H1 (cell line): ENCODE results near the gene MSH5. TPM values are rescaled to one million over a fixed set of nuclear protein-coding genes. Genes with fewer than 3 reads are reported as not detected.

Experiments used
- CTCF ChIA-PET: fragments of 300-600 bp; sonication (Branson Sonifier 250); formaldehyde crosslinking; loops from one replicate; lab custom pipeline; 2021; ENCODE audit not compliant: partially characterized antibody; lab: Charles Lee
- POLR2A ChIA-PET: fragments of 300-600 bp; sonication (Branson Sonifier 250); formaldehyde crosslinking; loops from one replicate; lab custom pipeline; 2021; ENCODE audit warnings: inconsistent platforms; ENCODE audit not compliant: partially characterized antibody; lab: Charles Lee
- DNase-seq, 2 experiments: peaks; one replicate each; pipeline versions ENCODE4 v3.0.0 to v3.0.0-alpha.2; 2010 to 2022; ENCODE audit warnings: low spot score in 2 of 2, low read depth in 1 of 2, mixed read lengths in 1 of 2
- FAIRE-seq: peaks from 2 replicates; lab custom pipeline; 2011; peaks lifted over from hg19 to GRCh38; lab: Jason Lieb, UNC
- H2AFZ ChIP-seq: 2 replicates; pipeline ENCODE4 v1.8.1; 2012; ENCODE audit warnings: low read length, inconsistent platforms
- H2AK5ac ChIP-seq: 2 replicates; pipeline ENCODE4 v1.6.1; 2013; ENCODE audit warnings: low read depth, low read length
- H2BK120ac ChIP-seq: replicated peaks from 2 replicates; pipeline ENCODE3; 2013; ENCODE audit warnings: low read depth, low read length, inconsistent platforms
- H2BK12ac ChIP-seq: 2 replicates; pipeline ENCODE4 v1.6.1; 2013; ENCODE audit warnings: low read depth, low read length
- H2BK15ac ChIP-seq: 2 replicates; pipeline ENCODE4 v1.6.1; 2013; ENCODE audit warnings: low read length
- H2BK20ac ChIP-seq: 2 replicates; pipeline ENCODE4 v1.6.1; 2013; ENCODE audit warnings: low read length
- H2BK5ac ChIP-seq: 2 replicates; pipeline ENCODE4 v1.6.1; 2013; ENCODE audit warnings: low read depth, low read length
- H3K14ac ChIP-seq: 2 replicates; pipeline ENCODE4 v1.6.1; 2013; ENCODE audit warnings: inconsistent platforms; ENCODE audit not compliant: insufficient read length
- H3K18ac ChIP-seq: 2 replicates; pipeline ENCODE4 v1.6.1; 2013; ENCODE audit warnings: low read length; ENCODE audit errors: extremely low read depth
- H3K23ac ChIP-seq: 2 replicates; pipeline ENCODE4 v1.6.1; 2013; ENCODE audit warnings: inconsistent platforms; ENCODE audit not compliant: insufficient read length
- H3K23me2 ChIP-seq: 2 replicates; pipeline ENCODE4 v1.6.1; 2013; ENCODE audit warnings: low read depth, low read length
- H3K27ac ChIP-seq: 2 replicates; pipeline ENCODE4 v1.6.1; 2011; ENCODE audit warnings: low read depth, low read length, inconsistent platforms
- H3K27me3 ChIP-seq, 4 experiments: replicated peaks in 1 of 4; 1 replicate in 1 of 4; 2 replicates in 3 of 4; pipeline versions ENCODE4 v1.6.1 to v1.8.1; 2011 to 2013; ENCODE audit warnings: low read length in 3 of 4, mild to moderate bottlenecking in 3 of 4, inconsistent platforms in 2 of 4, mixed read lengths in 2 of 4, moderate library complexity in 1 of 4; ENCODE audit not compliant: control insufficient read depth in 3 of 4, insufficient read depth in 3 of 4; ENCODE audit errors: extremely low read depth in 1 of 4
- H3K36me3 ChIP-seq, 4 experiments: 2 replicates each; pipeline versions ENCODE4 v1.6.1 to v1.8.1; 2011 to 2013; ENCODE audit warnings: mild to moderate bottlenecking in 4 of 4, low read length in 3 of 4, moderate library complexity in 2 of 4, control low read depth in 1 of 4, inconsistent platforms in 1 of 4; ENCODE audit not compliant: insufficient read depth in 4 of 4, control insufficient read depth in 2 of 4
- H3K4ac ChIP-seq: replicated peaks from 2 replicates; pipeline ENCODE3; 2013; ENCODE audit warnings: low read length, low read depth, mixed read lengths, inconsistent platforms; ENCODE audit not compliant: insufficient read length
- H3K4me1 ChIP-seq, 4 experiments: replicated peaks in 1 of 4; 1 replicate in 1 of 4; 2 replicates in 3 of 4; pipeline versions ENCODE4 v1.6.1 to v1.8.1; 2011 to 2013; ENCODE audit warnings: low read length in 3 of 4, inconsistent platforms in 2 of 4, mixed read lengths in 1 of 4; ENCODE audit not compliant: insufficient read depth in 4 of 4, control insufficient read depth in 3 of 4
- H3K4me2 ChIP-seq, 2 experiments: 2 replicates each; pipeline versions ENCODE4 v1.6.1 to v1.8.1; 2011 to 2013; ENCODE audit warnings: low read depth in 2 of 2, low read length in 2 of 2, control low read depth in 1 of 2, inconsistent platforms in 1 of 2, mild to moderate bottlenecking in 1 of 2; ENCODE audit not compliant: insufficient read depth in 1 of 2
- H3K4me3 ChIP-seq, 4 experiments: fragments of 200-600, 300-600 bp in 1 of 4; sonication (generic), shearing (Covaris generic), sonication (Bioruptor Twin) in 1 of 4; 2 replicates each; pipeline versions ENCODE4 v1.5.1 to v1.8.1; 2011 to 2016; ENCODE audit warnings: low read length in 4 of 4, low read depth in 3 of 4, control low read depth in 2 of 4, inconsistent platforms in 2 of 4, mild to moderate bottlenecking in 2 of 4, mixed read lengths in 1 of 4, moderate library complexity in 1 of 4; ENCODE audit not compliant: insufficient read depth in 2 of 4; ENCODE audit errors: extremely low read depth in 1 of 4
- H3K56ac ChIP-seq: replicated peaks from 2 replicates; pipeline ENCODE3; 2013; ENCODE audit warnings: low read depth, mild to moderate bottlenecking, mixed read lengths, low read length, inconsistent platforms; ENCODE audit not compliant: insufficient read length
- H3K79me1 ChIP-seq: 2 replicates; pipeline ENCODE4 v1.6.1; 2013; ENCODE audit warnings: low read depth, low read length, control low read depth
- H3K79me2 ChIP-seq, 2 experiments: 2 replicates each; pipeline versions ENCODE4 v1.6.1 to v1.8.1; 2012 to 2013; ENCODE audit warnings: low read length in 2 of 2, mild to moderate bottlenecking in 2 of 2, inconsistent platforms in 1 of 2; ENCODE audit not compliant: insufficient read depth in 2 of 2, control insufficient read depth in 1 of 2
- H3K9ac ChIP-seq, 4 experiments: replicated peaks in 1 of 4; 1 replicate in 1 of 4; 2 replicates in 3 of 4; pipeline versions ENCODE4 v1.6.1 to v1.8.1; 2011 to 2013; ENCODE audit warnings: low read depth in 3 of 4, low read length in 3 of 4, control low read depth in 2 of 4, mild to moderate bottlenecking in 2 of 4, moderate library complexity in 2 of 4, inconsistent platforms in 1 of 4; ENCODE audit errors: extremely low read depth in 1 of 4
- H3K9me3 ChIP-seq, 2 experiments: 2 replicates each; pipeline versions ENCODE4 v1.6.1 to v1.8.1; 2012 to 2013; ENCODE audit warnings: mild to moderate bottlenecking in 2 of 2, moderate library complexity in 2 of 2, control low read depth in 1 of 2, inconsistent platforms in 1 of 2, low read depth in 1 of 2, low read length in 1 of 2, mixed read lengths in 1 of 2; ENCODE audit not compliant: insufficient read depth in 2 of 2
- H4K20me1 ChIP-seq, 2 experiments: replicated peaks in 1 of 2; 2 replicates each; pipeline versions ENCODE3 to v1.8.1; 2011 to 2013; ENCODE audit warnings: inconsistent platforms in 2 of 2, low read length in 2 of 2, mild to moderate bottlenecking in 1 of 2; ENCODE audit not compliant: insufficient read depth in 2 of 2, control insufficient read depth in 1 of 2
- H4K5ac ChIP-seq: 2 replicates; pipeline ENCODE4 v1.6.1; 2013; ENCODE audit warnings: low read length, low read depth, mixed read lengths, inconsistent platforms; ENCODE audit not compliant: insufficient read length
- H4K8ac ChIP-seq: 2 replicates; pipeline ENCODE4 v1.8.0; 2013; ENCODE audit warnings: mild to moderate bottlenecking, moderate library complexity, low read length, inconsistent platforms; ENCODE audit not compliant: insufficient read depth; ENCODE audit errors: extremely low read depth
- H4K91ac ChIP-seq: replicated peaks from 2 replicates; pipeline ENCODE3; 2013; ENCODE audit warnings: low read length, mixed read lengths, inconsistent platforms; ENCODE audit not compliant: insufficient read length
- ATF2 ChIP-seq: IDR thresholded peaks from 2 replicates; pipeline ENCODE4 v1.6.1; 2012; ENCODE audit warnings: low read length, inconsistent platforms
- BACH1 ChIP-seq: IDR thresholded peaks from 2 replicates; pipeline ENCODE4 v1.6.1; 2012; ENCODE audit warnings: low read length, improper control_type of control experiment
- CEBPB ChIP-seq: IDR thresholded peaks from 2 replicates; pipeline ENCODE4 v1.6.1; 2012; ENCODE audit warnings: low read depth, low read length
- CREB1 ChIP-seq: IDR thresholded peaks from 2 replicates; pipeline ENCODE4 v1.6.1; 2012; ENCODE audit warnings: inconsistent platforms
- CTBP2 ChIP-seq: IDR thresholded peaks from 2 replicates; pipeline ENCODE4 v1.7.0; 2011; ENCODE audit warnings: borderline replicate concordance, mild to moderate bottlenecking, moderate library complexity, mixed read lengths, low read length; ENCODE audit not compliant: insufficient read depth, insufficient read length
- EGR1 ChIP-seq: IDR thresholded peaks from 2 replicates; pipeline ENCODE4 v1.6.1; 2011; ENCODE audit warnings: low read depth, low read length, borderline replicate concordance
- GTF2F1 ChIP-seq: IDR thresholded peaks from 2 replicates; pipeline ENCODE4 v1.6.1; 2012; ENCODE audit warnings: low read depth, low read length, improper control_type of control experiment, borderline replicate concordance
- SAP30 ChIP-seq: fragments of 300-600 bp; sonication (generic); IDR thresholded peaks from 2 replicates; pipeline ENCODE4 v1.7.1; 2012; ENCODE audit warnings: low read length, moderate library complexity, mild to moderate bottlenecking, inconsistent platforms; ENCODE audit not compliant: insufficient read depth, insufficient replicate concordance
- SUZ12 ChIP-seq: fragments of 200-600 bp; sonication (generic); IDR thresholded peaks from 2 replicates; pipeline ENCODE4 v1.6.1; 2012; ENCODE audit warnings: mild to moderate bottlenecking, inconsistent platforms, low read length, moderate library complexity, mixed read lengths
- YY1 ChIP-seq: IDR thresholded peaks from 2 replicates; pipeline ENCODE4 v1.6.1; 2011; ENCODE audit warnings: low read depth, mild to moderate bottlenecking, low read length
- WGBS, 2 experiments: shearing (Covaris generic) in 1 of 2; methylation state at CpG; one replicate each; pipeline versions ENCODE4 v1.1.6 to v1.1.7; 2013 to 2015; ENCODE audit warnings: low lambda C conversion rate in 2 of 2, mixed read lengths in 2 of 2, inconsistent platforms in 1 of 2, low coverage in 1 of 2, missing lambda C conversion rate in 1 of 2; ENCODE audit not compliant: insufficient replicate concordance in 2 of 2, insufficient coverage in 1 of 2, insufficient read length in 1 of 2; ENCODE audit errors: extremely low coverage in 1 of 2, missing lambda C conversion rate in 1 of 2; 5-methylcytosine and 5-hydroxymethylcytosine counted together
- polyA plus RNA-seq, 7 experiments: library from polyadenylated mRNA; depleted of rRNA in 3 of 7; stranded (reverse) in 5 of 7; unstranded in 2 of 7; fragments of >200 nt in 5 of 7; fragments of 200-250 nt in 2 of 7; gene quantifications; 1 replicate in 5 of 7; 2 replicates in 1 of 7; 4 replicates in 1 of 7; pipeline versions ENCODE4 v1.2.1 to v1.2.3, GENCODE V29; 2011 to 2013; ENCODE audit warnings: missing spikeins in 2 of 7, mixed read lengths in 2 of 7
- total RNA-seq: library from RNA; stranded (reverse); fragmentation: NEBNext Ultra II Directional; extraction: Animal tissue kit (Norgen Biotek cat#: 25700); gene quantifications from 2 replicates; pipeline ENCODE4 v1.2.1, GENCODE V29; 2021

The MSH5 gene
- total and polyA plus RNA-seq, 2 of the 8 experiments (the other 6 are each of a cell fraction or from before 2014, with no cell fraction given) = 25.3 to 26.5 TPM

GRCh38 chr6:31781244-31782125, 41.7 kb downstream of the MSH5 start:
- ChIA-PET CTCF (interaction anchor here (1.0 to 15.6 kb wide), 7 partner anchors 3 to 116 kb away, joined by 3 to 228 read pairs (median 4); partner anchors contain the start of genes EHMT2, VARS1 and VWA7), POLR2A (interaction anchor here (0.9 to 10.7 kb wide), 9 partner anchors 6 to 53 kb away, joined by 3 to 85 read pairs (median 3); partner anchors contain the start of genes HSPA1B and VARS1)
- 0 out of 2 replicates have a peak, but pooled peaks cover 1% of the 10 kb centered on the region for H3K23me2 ChIP-seq

More at GRCh38 chr6:31781244-31782125, 41.7 kb downstream of the MSH5 start:
- Histone ChIP-seq H2BK5ac (no peak overlapping the region; the same call in 1 of the 2 replicates), H3K14ac (no peak overlapping the region), H2BK12ac (no peak overlapping the region), H3K9ac (no peak overlapping the region), H2BK120ac (no peak overlapping the region), H3K4me2 (no peak overlapping the region), H3K56ac (no peak overlapping the region), H3K27me3 (no peaks in the 10 kb centered on the region; a peak in 1 of 7 replicates), H2AK5ac (no peak overlapping the region), H3K27ac (no peak overlapping the region), H2AFZ (no peak overlapping the region), H3K36me3 (peaks cover 33 to 75% (median 58%) of the 10 kb centered on the region in 4 experiments), H4K91ac (no peak overlapping the region), H3K4me1 (peaks cover 0 to 7% (median 3%) of the 10 kb centered on the region in 4 experiments; a peak in 3 of 7 replicates), H3K23ac (no peak overlapping the region), H2BK15ac (no peak overlapping the region), H3K9me3 (no peaks in the 10 kb centered on the region), H3K4ac (no peak overlapping the region), H3K4me3 (no peak overlapping the region), H4K8ac (no peak overlapping the region), H3K18ac (no peak overlapping the region), H4K5ac (no peak overlapping the region), H3K79me2 (no peaks in the 10 kb centered on the region), H3K79me1 (no peaks in the 10 kb centered on the region), H4K20me1 (peaks cover 1 to 3% of the 10 kb centered on the region in 2 experiments), H2BK20ac (no peak overlapping the region)
- FAIRE-seq = no peak
- 93% methylated on average over 23 of the region's 23 CpGs; no CpG with 5 or more reads in 1 of the 2 experiments for WGBS, 2 experiments
- TF ChIP-seq YY1 (no peak), ATF2 (no peak), GTF2F1 (no peak), SAP30 (no peak), CEBPB (no peak), BACH1 (no peak), CREB1 (no peak), EGR1 (no peak), SUZ12 (no peak), CTBP2 (no peak)
- DNase-seq = no peak
